ENCODE results near the gene B3GALT6. TPM values are rescaled to one million over a fixed set of nuclear protein-coding genes. Genes with fewer than 3 reads are reported as not detected.

B3GALT6 gene
- total and polyA plus RNA-seq, 2 experiments from 2014 or later: 28.9 to 36.3 TPM

DNA sequence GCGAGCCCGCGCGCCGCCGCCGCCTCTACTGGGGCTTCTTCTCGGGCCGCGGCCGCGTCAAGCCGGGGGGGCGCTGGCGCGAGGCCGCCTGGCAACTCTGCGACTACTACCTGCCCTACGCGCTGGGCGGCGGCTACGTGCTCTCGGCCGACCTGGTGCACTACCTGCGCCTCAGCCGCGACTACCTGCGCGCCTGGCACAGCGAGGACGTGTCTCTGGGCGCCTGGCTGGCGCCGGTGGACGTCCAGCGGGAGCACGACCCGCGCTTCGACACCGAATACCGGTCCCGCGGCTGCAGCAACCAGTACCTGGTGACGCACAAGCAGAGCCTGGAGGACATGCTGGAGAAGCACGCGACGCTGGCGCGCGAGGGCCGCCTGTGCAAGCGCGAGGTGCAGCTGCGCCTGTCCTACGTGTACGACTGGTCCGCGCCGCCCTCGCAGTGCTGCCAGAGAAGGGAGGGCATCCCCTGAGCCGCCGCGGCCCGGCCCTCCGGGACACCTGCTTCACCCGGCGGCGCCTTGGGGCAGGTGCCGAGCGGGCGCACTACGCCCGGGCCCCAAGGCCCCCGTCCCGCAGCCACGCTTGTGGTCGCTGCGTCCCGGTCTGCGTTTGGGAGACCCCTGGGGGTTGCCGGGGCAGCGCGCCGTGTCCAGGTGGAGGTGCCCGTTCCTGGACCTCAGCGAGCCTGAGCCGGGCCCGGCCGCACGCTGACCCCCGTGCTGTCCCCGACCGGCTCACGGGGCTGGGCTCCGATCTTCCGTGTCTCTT is 944 bp downstream of the B3GALT6 start:
- WGBS (ENCODE audit: low lambda C conversion rate, missing lambda C conversion rate): over 99% methylated on average over 71 of the region's 98 CpGs
- H2AFZ ChIP-seq: no peak overlapping the region
- H3K27ac ChIP-seq: no peak overlapping the region
- H3K4me2 ChIP-seq: peak overlapping the region; percentile 63
- peaks cover 53% of the 10 kb centered on the region for H3K79me2 ChIP-seq
- H3K9me3 ChIP-seq (ENCODE audit: low read depth): no peaks in the 10 kb centered on the region
- H4K20me1 ChIP-seq (ENCODE audit: insufficient read depth, poor library complexity, severe bottlenecking): peaks cover 13% of the 10 kb centered on the region
- DNase-seq (ENCODE audit: low spot score): no peak
- no peaks in the 10 kb centered on the region for H3K9me2 ChIP-seq (replicated peaks; ENCODE audit: insufficient read depth)
- H3K4me3 ChIP-seq: no peak overlapping the region
- peaks cover 36% of the 10 kb centered on the region for H3K4me1 ChIP-seq (ENCODE audit: insufficient read depth)
- no peaks in the 10 kb centered on the region for H3K27me3 ChIP-seq
- no peaks in the 10 kb centered on the region for H3K36me3 ChIP-seq (replicated peaks; ENCODE audit: insufficient read depth, low read depth)
- TF ChIP-seq, protein P1, sequence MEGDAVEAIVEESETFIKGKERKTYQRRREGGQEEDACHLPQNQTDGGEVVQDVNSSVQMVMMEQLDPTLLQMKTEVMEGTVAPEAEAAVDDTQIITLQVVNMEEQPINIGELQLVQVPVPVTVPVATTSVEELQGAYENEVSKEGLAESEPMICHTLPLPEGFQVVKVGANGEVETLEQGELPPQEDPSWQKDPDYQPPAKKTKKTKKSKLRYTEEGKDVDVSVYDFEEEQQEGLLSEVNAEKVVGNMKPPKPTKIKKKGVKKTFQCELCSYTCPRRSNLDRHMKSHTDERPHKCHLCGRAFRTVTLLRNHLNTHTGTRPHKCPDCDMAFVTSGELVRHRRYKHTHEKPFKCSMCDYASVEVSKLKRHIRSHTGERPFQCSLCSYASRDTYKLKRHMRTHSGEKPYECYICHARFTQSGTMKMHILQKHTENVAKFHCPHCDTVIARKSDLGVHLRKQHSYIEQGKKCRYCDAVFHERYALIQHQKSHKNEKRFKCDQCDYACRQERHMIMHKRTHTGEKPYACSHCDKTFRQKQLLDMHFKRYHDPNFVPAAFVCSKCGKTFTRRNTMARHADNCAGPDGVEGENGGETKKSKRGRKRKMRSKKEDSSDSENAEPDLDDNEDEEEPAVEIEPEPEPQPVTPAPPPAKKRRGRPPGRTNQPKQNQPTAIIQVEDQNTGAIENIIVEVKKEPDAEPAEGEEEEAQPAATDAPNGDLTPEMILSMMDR (IDR thresholded peaks at IDR 0.05; ENCODE audit: poor library complexity): no peak
- no peak for TF ChIP-seq EZH2 (IDR thresholded peaks at IDR 0.05; ENCODE audit: borderline replicate concordance)
- TF ChIP-seq EZH2phosphoT487 (IDR thresholded peaks at IDR 0.05; ENCODE audit: low read depth, severe bottlenecking, unreplicated experiment): no peak

DNA sequence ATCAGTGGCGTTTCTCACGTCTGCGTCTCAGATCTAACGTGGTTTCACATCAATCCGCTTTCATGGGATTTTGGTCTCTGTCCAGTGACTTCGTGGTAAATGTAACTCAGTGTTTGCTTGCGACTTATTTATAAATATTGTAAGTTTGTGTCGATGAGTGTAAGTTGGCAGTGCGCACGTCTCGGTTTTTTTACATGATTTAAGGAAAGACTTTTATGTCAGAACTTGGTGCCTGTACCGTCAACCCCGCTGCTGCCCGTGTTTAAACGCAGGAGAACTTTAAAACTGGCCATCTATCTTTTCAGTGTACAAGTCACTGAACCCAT is 1.5 kb downstream of the B3GALT6 start:
- no peak for DNase-seq (ENCODE audit: low spot score)
- WGBS (ENCODE audit: low lambda C conversion rate, missing lambda C conversion rate): 94% methylated on average over 15 of the region's 15 CpGs
- peak overlapping the region; percentile 63 for H3K4me2 ChIP-seq
- no peak overlapping the region for H3K4me3 ChIP-seq
- TF ChIP-seq, protein P1 (IDR thresholded peaks at IDR 0.05; ENCODE audit: poor library complexity): no peak
- TF ChIP-seq EZH2phosphoT487 (IDR thresholded peaks at IDR 0.05; ENCODE audit: low read depth, severe bottlenecking, unreplicated experiment): no peak
- no peak for TF ChIP-seq EZH2 (IDR thresholded peaks at IDR 0.05; ENCODE audit: borderline replicate concordance)
- H4K20me1 ChIP-seq (ENCODE audit: insufficient read depth, poor library complexity, severe bottlenecking): peaks cover 13% of the 10 kb centered on the region
- no peaks in the 10 kb centered on the region for H3K9me3 ChIP-seq (ENCODE audit: low read depth)
- no peaks in the 10 kb centered on the region for H3K9me2 ChIP-seq (replicated peaks; ENCODE audit: insufficient read depth)
- peaks cover 48% of the 10 kb centered on the region for H3K79me2 ChIP-seq
- no peaks in the 10 kb centered on the region for H3K27me3 ChIP-seq
- H2AFZ ChIP-seq: no peak overlapping the region
- no peaks in the 10 kb centered on the region for H3K36me3 ChIP-seq (replicated peaks; ENCODE audit: insufficient read depth, low read depth)
- no peak overlapping the region for H3K27ac ChIP-seq
- peaks cover 42% of the 10 kb centered on the region for H3K4me1 ChIP-seq (ENCODE audit: insufficient read depth)

DNA sequence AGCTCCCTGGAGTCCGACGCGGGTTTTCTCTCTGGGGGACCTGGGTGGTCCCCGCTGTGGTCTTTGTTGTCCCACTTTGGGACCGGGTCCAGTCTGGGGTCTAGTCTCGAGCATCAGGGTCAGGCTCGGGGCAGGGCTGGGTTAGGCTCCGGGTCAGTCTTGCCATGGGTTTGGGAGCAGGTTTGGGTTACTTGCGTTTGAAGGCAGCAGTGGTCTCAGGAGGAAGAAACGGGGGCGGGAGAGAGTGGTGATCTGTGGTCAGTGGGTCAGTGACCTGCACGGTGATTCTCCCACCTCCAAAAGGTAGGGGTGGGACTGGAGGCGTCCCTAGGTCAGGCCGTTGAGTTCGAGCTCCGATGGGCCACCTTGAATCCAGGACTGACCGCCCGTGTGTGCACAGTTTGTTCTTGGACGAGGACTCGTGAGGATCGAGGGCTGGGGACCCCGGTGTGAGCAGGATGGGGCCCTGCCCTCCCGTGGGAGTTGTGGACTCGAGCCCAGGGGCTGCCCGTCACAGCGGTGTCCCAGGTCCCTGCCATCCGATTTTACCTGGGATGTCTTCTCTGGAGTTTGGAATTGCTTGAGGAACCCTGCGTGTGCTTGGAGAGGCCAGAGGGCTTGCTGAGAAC is 2.3 kb downstream of the B3GALT6 start:
- H3K4me3 ChIP-seq: no peak overlapping the region
- no peaks in the 10 kb centered on the region for H3K9me3 ChIP-seq (ENCODE audit: low read depth)
- TF ChIP-seq EZH2phosphoT487 (IDR thresholded peaks at IDR 0.05; ENCODE audit: low read depth, severe bottlenecking, unreplicated experiment) (no peak), EZH2 (IDR thresholded peaks at IDR 0.05; ENCODE audit: borderline replicate concordance) (no peak)
- TF ChIP-seq, protein P1 (IDR thresholded peaks at IDR 0.05; ENCODE audit: poor library complexity): no peak
- H3K79me2 ChIP-seq: peaks cover 40% of the 10 kb centered on the region
- no peak for DNase-seq (ENCODE audit: low spot score)
- H2AFZ ChIP-seq: no peak overlapping the region
- no peaks in the 10 kb centered on the region for H3K36me3 ChIP-seq (replicated peaks; ENCODE audit: insufficient read depth, low read depth)
- H3K27me3 ChIP-seq: no peaks in the 10 kb centered on the region
- peaks cover 13% of the 10 kb centered on the region for H4K20me1 ChIP-seq (ENCODE audit: insufficient read depth, poor library complexity, severe bottlenecking)
- no peak overlapping the region for H3K27ac ChIP-seq
- no peaks in the 10 kb centered on the region for H3K9me2 ChIP-seq (replicated peaks; ENCODE audit: insufficient read depth)
- 96% methylated on average over 27 of the region's 28 CpGs for WGBS (ENCODE audit: low lambda C conversion rate, missing lambda C conversion rate)
- no peak overlapping the region for H3K4me2 ChIP-seq
- H3K4me1 ChIP-seq (ENCODE audit: insufficient read depth): peaks cover 43% of the 10 kb centered on the region

Data from hepatocyte (in vitro differentiated cells).